Nucleus accumbens (tissue), 56 donors: ENCODE results near the gene MYL10.
"Not testable (repeated sequence)": the region's sequence is repeated elsewhere in the genome, so short reads cannot be mapped to it uniquely, and the experiment has no call there.

Source experiments
- DNase-seq, 56 donors: peaks; one replicate each; lab custom pipeline; 2025; lab: John Stamatoyannopoulos, UW

MYL10 gene

GRCh38 chr7:101657171-101657570 lies 28.1 kb upstream of the MYL10 start:
- no peak for DNase-seq

DNA sequence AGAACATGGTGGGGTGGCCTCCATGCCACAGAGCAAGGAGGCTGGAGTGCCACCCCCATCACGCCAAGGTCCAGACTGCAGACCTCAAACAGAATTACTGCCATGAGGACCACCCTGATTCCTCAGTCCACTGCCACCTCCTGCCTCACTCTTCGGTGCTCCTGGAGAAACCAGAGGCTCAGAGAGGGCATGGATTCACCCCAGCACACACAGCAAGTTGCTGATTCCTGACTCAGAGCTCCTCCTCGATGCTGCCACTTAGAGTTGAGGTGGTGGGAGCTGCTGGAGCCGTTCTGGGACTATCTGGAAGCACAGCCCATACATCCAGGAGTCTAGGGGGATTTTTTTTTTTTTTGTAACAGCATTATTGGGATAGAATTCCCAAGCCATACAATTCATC lies 22.0 kb upstream of the MYL10 start:
- no peak for DNase-seq

DNA sequence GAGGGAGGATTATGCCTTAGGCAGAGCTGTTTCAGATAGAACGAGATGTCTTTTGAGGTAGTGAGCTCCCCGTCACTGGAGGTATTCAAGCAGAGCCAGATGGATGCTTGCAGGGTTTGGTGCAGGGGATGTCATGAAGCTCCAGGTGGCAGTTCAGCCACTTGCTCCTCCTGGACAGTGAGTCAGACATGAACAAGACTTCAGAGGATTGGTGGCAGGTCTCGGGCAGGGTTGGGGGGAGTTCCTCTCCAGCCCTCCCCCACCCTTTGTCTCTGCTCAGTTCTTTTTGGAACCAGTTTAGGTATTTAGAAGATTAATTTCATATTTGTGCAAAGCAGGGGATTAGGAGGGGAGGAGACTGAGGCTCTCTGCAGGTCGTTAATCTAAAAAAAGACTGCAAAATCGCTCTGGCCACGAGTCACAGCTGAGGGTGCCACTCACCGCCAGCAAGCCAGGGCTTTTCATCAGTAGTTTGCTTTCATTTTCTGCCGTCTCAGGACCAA lies 21.5 kb upstream of the MYL10 start:
- DNase-seq, result no peak

- not testable (repeated sequence) for DNase-seq
Observed at GRCh38 chr7:101647876-101648275, 18.8 kb upstream of the MYL10 start.

DNA sequence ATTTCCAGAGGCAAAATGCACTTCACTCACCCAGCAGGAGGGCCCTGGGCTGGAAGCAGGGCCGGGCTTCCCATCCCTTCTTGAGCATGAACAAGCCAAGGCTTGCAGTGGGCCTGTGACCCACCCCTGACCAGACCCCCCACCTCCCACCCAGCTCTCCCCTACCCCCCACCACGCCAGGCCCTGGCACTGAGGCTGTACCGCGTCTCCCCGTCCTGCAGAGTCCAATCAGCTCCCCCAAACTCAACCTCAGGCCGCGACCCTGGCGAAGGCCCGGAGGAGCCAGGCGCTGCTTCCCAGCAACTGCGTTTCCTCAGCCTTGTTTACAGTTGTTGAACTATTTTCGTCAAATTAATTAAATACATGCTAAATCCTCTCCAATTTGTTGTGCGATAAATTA lies 16.9 kb upstream of the MYL10 start:
- no peak for DNase-seq

- no peak for DNase-seq
Observed at GRCh38 chr7:101644879-101645278, 15.8 kb upstream of the MYL10 start.

- DNase-seq, result not testable (repeated sequence)
Observed at GRCh38 chr7:101639127-101639526, 10.0 kb upstream of the MYL10 start.

GRCh38 chr7:101636822-101637623 lies 7.9 kb upstream of the MYL10 start:
- no peak for DNase-seq

DNA sequence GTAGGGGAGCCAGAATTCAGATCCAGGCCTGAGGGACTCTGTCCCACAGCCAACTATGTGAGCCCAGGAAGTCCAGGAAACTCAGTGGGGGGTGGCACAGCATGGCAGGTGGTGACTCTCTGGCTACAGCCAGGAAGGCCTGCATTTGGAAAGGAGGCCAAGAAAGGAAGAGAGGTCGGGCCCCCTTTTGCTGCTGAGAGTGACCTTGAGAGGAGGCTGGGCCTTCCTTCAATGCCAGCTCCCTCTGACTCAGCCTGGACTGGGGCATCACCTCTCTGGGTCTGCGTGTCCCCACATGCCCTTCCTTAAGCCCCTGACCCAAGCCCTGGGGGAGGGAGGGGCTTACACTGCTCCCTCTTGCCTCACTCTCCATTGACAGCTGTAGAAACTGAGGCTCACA lies 6.4 kb upstream of the MYL10 start:
- DNase-seq, result no peak

DNA sequence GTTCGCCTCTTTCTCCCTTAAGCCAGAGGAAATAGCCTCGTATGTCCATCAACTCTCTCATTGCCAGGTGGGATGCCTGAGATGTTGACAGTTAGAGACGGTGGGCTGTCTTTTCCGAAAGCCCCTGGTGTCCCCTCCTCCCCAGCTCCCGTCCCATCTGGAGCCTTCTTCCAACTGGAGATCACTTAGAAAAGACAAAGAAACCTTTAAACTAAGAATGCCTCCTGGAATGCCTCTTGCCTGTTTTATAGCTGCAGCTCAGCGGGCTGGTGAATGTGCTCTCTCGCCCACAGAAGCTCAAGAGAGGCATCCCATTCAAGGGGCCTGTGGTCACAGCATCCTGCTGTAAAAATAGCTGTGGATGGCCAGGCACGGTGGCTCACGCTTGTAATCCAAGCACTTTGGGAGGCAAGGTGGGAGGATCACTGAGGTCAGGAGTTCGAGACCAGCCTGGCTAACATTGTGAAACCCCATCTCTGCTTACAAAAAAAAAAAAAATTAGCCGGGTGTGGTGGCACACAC lies 5.2 kb upstream of the MYL10 start:
- no peak for DNase-seq

DNA sequence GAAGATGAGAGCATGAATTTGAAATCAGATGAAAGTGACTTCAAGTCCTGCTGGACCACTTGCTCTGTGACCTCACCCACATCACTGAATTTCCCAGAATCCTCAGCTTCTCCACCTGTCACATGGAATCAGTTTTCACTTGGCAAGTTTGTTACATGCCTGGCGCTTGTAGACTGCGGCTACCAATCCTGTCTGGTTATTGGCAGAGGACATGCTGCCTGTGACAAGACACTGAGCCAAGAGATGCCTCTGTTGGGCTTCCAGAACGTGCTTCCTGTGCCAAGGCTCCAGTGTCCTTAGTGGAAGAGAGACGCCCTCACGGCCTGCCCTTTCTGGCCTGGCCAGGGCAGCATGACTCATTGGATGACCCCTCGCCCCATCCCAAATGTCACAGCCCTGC lies 4.4 kb upstream of the MYL10 start:
- DNase-seq, result no peak

- no peak for DNase-seq
Observed at GRCh38 chr7:101632641-101633040, 3.5 kb upstream of the MYL10 start.

DNA sequence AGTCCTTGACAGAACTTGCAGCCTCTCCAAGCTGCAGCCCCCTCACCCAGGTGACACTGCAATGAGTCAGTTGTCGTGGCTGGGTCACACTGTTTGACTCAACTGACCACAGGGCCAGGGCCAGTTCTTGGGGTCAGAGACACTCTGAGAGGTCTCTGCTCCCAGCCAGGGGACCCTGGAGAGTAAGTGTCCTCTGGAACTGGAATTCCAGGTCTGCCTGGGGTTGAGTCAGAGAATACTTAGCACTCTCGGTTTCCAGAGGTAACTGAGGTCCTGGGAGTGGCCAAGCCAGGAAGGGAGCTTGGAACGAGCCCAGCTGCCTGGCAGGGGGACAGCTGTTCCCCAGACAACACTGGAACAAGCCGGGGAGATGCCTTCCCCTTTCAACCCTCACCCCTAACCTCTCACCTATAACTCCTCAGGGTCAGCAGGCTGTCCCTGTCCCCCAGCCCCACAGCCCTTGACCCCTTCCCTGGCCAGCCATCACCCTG lies 2.2 kb upstream of the MYL10 start:
- DNase-seq, result no peak

DNA sequence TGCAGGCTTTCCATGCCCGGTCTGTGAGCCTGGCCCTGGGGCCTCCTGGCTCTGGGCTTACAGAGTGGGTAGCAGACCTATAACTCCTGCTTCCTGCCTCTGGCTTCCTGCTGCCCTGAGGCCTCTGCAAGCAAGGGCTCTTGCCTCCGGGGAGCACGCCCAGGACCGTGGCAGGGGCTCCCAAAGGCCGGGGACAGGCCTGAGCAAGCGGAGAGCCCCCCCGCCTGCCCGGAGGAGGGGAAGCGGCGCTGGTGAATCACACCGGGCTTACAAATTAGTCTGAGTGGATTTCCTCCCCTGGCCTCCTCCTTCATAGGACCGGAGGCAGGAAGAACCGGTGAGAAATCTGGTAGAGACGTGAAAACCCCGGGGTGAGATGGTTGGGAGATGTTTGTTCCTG lies 1.5 kb upstream of the MYL10 start:
- no peak for DNase-seq

GRCh38 chr7:101628522-101628921 lies 574 bp downstream of the MYL10 start:
- DNase-seq, result no peak

- DNase-seq, result no peak
Observed at GRCh38 chr7:101626758-101627157, 2.3 kb downstream of the MYL10 start.

DNA sequence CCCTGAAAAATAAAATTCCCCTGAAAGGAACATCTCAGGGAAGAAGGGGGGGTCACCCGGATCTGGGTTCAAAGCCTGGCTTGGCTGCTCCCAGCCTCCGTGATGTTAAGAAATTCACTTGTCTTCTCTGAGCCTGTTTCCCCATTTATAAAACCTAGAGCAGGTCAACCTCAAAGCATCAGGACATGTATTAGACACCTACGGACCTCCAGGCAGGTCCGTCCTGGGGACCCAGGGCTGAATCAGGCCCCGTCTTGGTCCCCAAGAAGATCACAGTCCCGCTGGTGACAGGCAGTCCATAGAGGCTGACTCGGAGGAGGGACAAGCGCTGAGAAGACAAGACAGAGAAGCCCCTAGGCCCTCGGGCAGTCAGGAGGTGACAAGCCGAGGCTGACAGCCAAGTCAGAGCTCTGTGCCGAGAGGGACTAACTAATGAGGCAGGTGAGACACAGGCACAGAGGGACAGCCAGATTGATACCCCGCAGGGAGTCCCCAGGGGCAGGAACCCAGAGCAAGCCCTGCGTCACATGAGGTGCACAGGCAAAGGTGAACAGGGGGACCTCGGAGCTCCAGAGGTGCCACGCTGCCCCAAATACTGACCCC lies 2.9 kb downstream of the MYL10 start:
- no peak for DNase-seq

GRCh38 chr7:101625031-101625791 lies 3.9 kb downstream of the MYL10 start:
- DNase-seq, result no peak

GRCh38 chr7:101624246-101625001 lies 4.7 kb downstream of the MYL10 start:
- DNase-seq, result no peak

DNA sequence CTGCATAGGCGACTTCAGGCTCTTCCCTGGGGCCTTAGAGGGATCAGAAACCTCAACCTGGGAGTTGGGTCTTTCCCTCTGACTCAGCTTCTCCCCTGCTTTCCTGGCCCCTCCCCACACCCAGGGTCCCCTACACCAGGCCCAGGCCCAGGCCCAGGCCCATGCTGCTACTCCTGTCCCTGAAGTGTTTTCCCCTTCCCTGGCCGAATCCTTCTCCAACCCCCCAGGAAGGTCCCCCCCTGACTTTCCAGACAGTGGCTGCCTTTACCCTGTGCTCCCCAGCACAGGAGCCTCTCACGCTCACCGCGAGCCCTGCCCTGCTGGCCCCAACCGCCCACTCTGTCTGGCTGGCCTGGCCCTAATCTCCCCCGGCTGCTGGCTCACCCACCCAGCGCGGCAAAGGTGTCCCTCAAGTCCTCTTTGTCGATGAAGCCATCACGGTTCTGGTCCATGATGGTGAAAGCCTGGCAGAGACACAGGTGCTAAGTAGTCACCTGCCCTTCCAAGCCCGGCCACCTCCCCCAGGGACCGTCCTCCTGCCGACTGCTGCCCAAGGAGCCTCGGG lies 6.4 kb downstream of the MYL10 start:
- DNase-seq, result no peak
